Measurements from ENCODE around the gene ADGRG7. TPM values are rescaled to one million over a fixed set of nuclear protein-coding genes. Genes with fewer than 3 reads are reported as not detected.

The ADGRG7 gene
- total RNA-seq, 1 donor from 2014 or later: not detected

- Mint-ChIP-seq H3K4me3 (ENCODE audit: unreplicated experiment) (no peak overlapping the region), H3K36me3 (ENCODE audit: low read depth) (no peaks in the 10 kb centered on the region), H3K27me3 (ENCODE audit: low read depth) (peaks cover 4% of the 10 kb centered on the region), H3K4me1 (ENCODE audit: low read depth) (peaks cover 29% of the 10 kb centered on the region), H3K9me3 (ENCODE audit: low read depth) (no peaks in the 10 kb centered on the region), H3K27ac (ENCODE audit: unreplicated experiment) (no peak overlapping the region)
- no peak for TF ChIP-seq CTCF (IDR thresholded peaks at IDR 0.05)
- DNase-seq (ENCODE audit: low spot score): no peak
Measured at GRCh38 chr3:100645913-100646312, 36.5 kb downstream of the ADGRG7 start.

- Mint-ChIP-seq H3K4me3 (ENCODE audit: unreplicated experiment) (no peak overlapping the region), H3K9me3 (ENCODE audit: low read depth) (no peaks in the 10 kb centered on the region), H3K36me3 (ENCODE audit: low read depth) (no peaks in the 10 kb centered on the region), H3K27me3 (ENCODE audit: low read depth) (peaks cover 4% of the 10 kb centered on the region), H3K27ac (ENCODE audit: unreplicated experiment) (no peak overlapping the region), H3K4me1 (ENCODE audit: low read depth) (peaks cover 29% of the 10 kb centered on the region)
- DNase-seq (ENCODE audit: low spot score): no peak
- no peak for TF ChIP-seq CTCF (IDR thresholded peaks at IDR 0.05)
Measured at GRCh38 chr3:100647171-100647570, 37.8 kb downstream of the ADGRG7 start.

- no peaks in the 10 kb centered on the region for H3K36me3 Mint-ChIP-seq (ENCODE audit: low read depth)
- H3K9me3 Mint-ChIP-seq (ENCODE audit: low read depth): no peaks in the 10 kb centered on the region
- H3K27ac Mint-ChIP-seq (ENCODE audit: unreplicated experiment): no peak overlapping the region
- peaks cover 4% of the 10 kb centered on the region for H3K27me3 Mint-ChIP-seq (ENCODE audit: low read depth)
- DNase-seq (ENCODE audit: low spot score): no peak
- H3K4me1 Mint-ChIP-seq (ENCODE audit: low read depth): peaks cover 24% of the 10 kb centered on the region
- TF ChIP-seq CTCF (IDR thresholded peaks at IDR 0.05): no peak
- no peak overlapping the region for H3K4me3 Mint-ChIP-seq (ENCODE audit: unreplicated experiment)
Measured at GRCh38 chr3:100647657-100648056, 38.3 kb downstream of the ADGRG7 start.

DNA sequence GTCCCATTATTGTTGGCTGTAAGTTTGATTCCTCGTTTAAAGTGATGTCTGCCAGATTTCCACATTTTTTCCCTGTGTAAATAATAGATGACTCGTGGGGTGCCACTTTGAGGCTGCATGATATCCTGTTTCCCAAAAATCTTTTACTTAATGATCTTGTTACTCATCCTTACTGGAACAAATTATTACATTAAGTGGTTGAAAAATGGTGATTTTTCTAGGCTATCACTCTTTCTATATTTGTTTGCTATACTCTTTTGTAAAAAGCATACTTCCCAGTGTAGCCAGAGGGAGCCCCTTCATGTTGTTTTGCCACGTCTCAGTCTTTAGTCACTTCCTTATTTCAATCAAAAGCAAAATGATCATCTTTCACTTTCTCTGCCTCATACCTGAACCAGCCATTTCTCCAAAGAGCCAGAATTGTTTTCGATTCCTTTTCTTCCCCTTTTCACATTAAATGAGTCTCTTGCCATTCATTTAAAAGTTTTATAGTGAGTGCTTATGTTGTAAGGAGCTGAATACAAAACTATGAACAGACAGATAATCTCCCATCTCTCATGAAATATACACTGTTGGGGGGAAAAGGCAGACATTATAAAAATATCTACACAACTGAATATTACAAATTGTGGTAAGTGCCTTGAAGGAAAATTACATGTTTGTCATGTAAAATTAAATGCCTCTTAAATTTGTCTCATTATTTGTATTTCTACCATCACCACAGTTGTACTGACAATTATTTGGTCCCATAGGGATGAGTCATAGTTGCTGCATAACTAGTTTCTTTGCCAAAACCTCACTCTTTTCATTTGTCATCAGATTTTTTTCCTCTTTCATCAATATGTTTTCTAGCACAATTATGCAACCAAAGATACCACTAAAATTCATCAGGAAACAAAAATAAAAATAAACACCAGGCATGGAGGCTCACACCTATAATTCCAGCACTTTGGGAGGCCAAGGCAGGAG is 41.5 kb downstream of the ADGRG7 start:
- DNase-seq (ENCODE audit: low spot score): no peak
- Mint-ChIP-seq H3K36me3 (ENCODE audit: low read depth) (no peaks in the 10 kb centered on the region), H3K27ac (ENCODE audit: unreplicated experiment) (peak overlapping the region; percentile 53), H3K4me1 (ENCODE audit: low read depth) (peaks cover 23% of the 10 kb centered on the region), H3K9me3 (ENCODE audit: low read depth) (no peaks in the 10 kb centered on the region), H3K27me3 (ENCODE audit: low read depth) (peaks cover under 1% of the 10 kb centered on the region), H3K4me3 (ENCODE audit: unreplicated experiment) (no peak overlapping the region)
- peak; percentile 67 for TF ChIP-seq CTCF (IDR thresholded peaks at IDR 0.05)

DNA sequence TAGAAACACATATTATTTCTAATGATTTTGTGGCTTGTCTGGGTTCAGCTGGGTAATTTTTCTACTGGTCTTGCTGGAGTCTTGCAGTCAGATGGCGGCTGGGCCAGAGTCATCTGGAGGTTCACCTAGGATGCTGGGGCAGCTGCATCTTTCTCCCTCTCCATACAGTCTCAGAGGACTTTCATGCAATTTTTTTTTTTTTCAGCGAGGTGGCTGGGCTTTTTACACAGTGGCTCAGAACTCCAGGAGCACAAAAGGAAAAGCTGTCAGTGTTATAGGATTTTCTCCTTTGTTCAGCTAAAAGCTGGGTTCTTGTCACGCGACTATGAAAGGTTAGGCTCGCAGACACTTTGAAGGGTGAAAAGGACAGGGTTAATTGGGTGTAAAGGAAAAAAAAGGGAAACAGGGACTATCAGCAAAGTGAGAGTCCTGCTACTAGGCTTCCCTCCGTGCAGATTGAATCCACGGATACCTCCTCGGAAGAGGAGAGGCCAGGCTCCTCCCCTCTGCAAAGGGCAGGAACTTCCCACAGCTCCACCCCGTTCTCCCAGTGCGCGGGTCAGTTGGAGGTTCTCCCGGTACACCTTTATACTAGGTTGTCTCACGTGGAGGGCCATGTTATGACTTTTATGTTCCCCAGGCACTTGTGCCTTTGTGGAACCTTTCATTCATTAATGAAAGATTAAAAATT is 44.3 kb downstream of the ADGRG7 start:
- no peaks in the 10 kb centered on the region for H3K36me3 Mint-ChIP-seq (ENCODE audit: low read depth)
- no peak overlapping the region for H3K4me3 Mint-ChIP-seq (ENCODE audit: unreplicated experiment)
- H3K4me1 Mint-ChIP-seq (ENCODE audit: low read depth): peaks cover 14% of the 10 kb centered on the region
- no peak overlapping the region for H3K27ac Mint-ChIP-seq (ENCODE audit: unreplicated experiment)
- DNase-seq (ENCODE audit: low spot score): no peak
- peaks cover 3% of the 10 kb centered on the region for H3K27me3 Mint-ChIP-seq (ENCODE audit: low read depth)
- H3K9me3 Mint-ChIP-seq (ENCODE audit: low read depth): no peaks in the 10 kb centered on the region
- TF ChIP-seq CTCF (IDR thresholded peaks at IDR 0.05): no peak

Data from chondrocyte (in vitro differentiated cells).